ENCODE data around the gene EEFSEC.

EEFSEC gene

DNA sequence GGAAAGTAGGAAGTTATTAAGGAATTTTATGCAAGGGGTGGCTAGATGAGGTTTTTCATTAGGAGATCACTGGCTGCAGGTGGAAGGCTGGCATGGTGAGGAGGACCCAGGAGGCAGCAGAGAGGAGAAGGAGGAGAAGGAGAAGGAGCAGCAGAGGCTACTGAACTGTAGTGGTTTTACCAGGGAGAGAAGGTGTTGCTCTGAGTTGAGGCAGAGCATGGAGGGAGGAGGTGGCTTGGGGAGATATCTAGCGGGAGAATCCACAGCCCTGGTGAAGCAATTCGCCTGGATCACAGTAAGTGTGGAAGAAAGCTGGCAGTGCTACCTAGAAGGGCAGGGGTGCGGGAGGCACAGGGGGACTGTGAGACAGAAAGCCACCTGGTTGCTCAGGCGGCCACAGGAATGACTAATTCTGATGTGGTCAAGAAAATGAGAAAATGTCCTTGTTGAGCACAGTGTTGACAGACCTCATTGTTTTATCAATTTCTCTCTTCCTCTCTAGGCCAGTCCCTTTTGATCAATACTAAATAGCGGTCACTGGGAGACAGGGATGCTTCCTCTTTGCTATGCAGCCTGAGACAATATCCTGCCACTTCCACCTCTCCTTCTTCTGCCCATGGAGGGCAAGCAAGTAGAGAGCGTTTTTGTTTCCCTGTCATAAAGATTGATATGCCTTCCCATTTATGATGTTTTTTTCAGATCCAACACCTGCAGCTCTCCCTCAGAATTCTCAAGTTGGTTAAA lies 94.6 kb downstream of the EEFSEC start:
- Histone ChIP-seq H3K36me3 (ENCODE audit: control insufficient read depth, insufficient read depth, low read length) (peaks cover 4% of the 10 kb centered on the region; the same call in 1 of the 2 replicates), H3K9ac (ENCODE audit: low read depth, low read length) (no peak overlapping the region), H3K4me1 (ENCODE audit: control insufficient read depth, insufficient read depth, low read length) (no peaks in the 10 kb centered on the region)

DNA sequence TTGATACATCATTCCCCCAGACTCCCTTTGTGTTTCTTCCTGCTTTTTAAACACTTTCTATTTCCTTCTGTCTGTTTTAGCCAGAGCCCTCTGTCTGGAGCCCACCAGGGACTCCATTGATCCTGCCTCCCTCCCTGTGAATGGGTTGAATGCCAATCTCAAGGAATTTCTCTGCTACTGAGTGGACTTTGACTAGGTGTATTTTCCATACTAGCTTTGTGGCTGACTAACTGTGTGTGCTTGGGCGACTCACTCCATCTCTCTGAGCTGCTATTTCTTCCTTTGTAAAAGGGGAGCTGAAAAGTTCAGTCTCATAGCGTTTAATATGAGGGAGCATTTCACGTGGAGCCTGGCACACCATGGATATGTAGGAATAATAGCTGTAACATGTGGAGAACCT lies 98.8 kb downstream of the EEFSEC start:
- Histone ChIP-seq H3K9ac (ENCODE audit: low read depth, low read length) (no peak overlapping the region), H3K4me1 (ENCODE audit: control insufficient read depth, insufficient read depth, low read length) (no peaks in the 10 kb centered on the region), H3K9me3 (ENCODE audit: control insufficient read depth, insufficient read depth, low read length) (no peaks in the 10 kb centered on the region), H3K27me3 (ENCODE audit: control insufficient read depth, insufficient read depth, low read length) (no peaks in the 10 kb centered on the region), H3K4me3 (ENCODE audit: low read depth, low read length) (no peak overlapping the region), H3K36me3 (ENCODE audit: control insufficient read depth, insufficient read depth, low read length) (peaks cover under 1% of the 10 kb centered on the region; the same call in 1 of the 2 replicates), H3K27ac (ENCODE audit: low read depth, low read length) (no peak overlapping the region)

More for the DNA sequence above, 94.6 kb downstream of the EEFSEC start:
- Histone ChIP-seq H3K27ac (ENCODE audit: low read depth, low read length) (no peak overlapping the region), H3K9me3 (ENCODE audit: control insufficient read depth, insufficient read depth, low read length) (no peaks in the 10 kb centered on the region), H3K27me3 (ENCODE audit: control insufficient read depth, insufficient read depth, low read length) (no peaks in the 10 kb centered on the region), H3K4me3 (ENCODE audit: low read depth, low read length) (no peak overlapping the region)

DNA sequence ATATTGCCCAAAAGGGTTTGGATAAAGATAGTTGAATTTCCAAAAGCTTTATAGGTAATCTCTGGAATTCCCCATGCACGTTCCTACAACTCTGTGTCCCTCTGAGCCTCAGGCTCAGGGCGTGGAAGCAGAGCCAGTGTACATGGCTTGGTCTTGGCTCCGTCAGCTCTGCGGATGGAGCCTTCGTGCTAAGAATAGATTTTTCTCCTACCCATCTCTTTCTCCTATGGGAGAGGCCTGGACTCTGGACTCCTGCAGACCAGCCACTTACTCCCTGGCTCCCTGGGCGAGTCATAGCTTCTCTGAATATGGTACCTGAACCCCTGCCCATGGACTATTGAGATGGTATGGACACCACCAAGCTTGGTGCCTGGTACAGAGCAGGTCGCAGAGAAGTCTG lies 99.9 kb downstream of the EEFSEC start:
- no peak overlapping the region for H3K9ac ChIP-seq (ENCODE audit: low read depth, low read length)
- H3K27ac ChIP-seq (ENCODE audit: low read depth, low read length): no peak overlapping the region

DNA sequence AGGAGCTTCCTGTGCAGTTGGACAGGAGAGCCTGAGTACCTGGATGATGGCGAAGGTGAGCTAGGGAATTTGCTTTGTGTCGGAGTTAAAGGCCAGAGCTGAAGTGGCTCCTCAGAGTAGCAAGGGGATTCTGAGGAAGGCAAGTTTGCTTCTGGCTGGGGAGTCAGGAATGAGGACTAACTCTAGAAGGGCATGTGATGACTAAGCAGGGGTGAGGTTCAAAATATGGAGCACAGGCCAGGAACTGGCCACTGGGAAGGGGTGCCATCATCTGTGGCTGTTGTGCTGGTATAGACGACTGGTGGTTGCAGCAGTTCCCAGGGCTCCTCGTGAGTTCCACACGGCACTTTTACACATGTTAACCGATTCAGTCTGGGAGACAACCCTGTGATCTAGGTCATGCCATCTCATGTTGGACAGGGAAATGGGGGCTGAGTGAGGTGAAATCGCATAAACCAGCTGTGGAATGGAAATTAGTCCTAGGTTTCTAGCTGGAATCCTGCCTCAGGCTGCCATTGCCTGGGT lies 100.8 kb downstream of the EEFSEC start:
- H3K9me3 ChIP-seq (ENCODE audit: control insufficient read depth, insufficient read depth, low read length): no peaks in the 10 kb centered on the region
- H3K4me3 ChIP-seq (ENCODE audit: low read depth, low read length): no peak overlapping the region
- H3K27me3 ChIP-seq (ENCODE audit: control insufficient read depth, insufficient read depth, low read length): no peaks in the 10 kb centered on the region
- no peak overlapping the region for H3K27ac ChIP-seq (ENCODE audit: low read depth, low read length)
- H3K36me3 ChIP-seq (ENCODE audit: control insufficient read depth, insufficient read depth, low read length): no peaks in the 10 kb centered on the region
- no peak overlapping the region for H3K9ac ChIP-seq (ENCODE audit: low read depth, low read length)
- H3K4me1 ChIP-seq (ENCODE audit: control insufficient read depth, insufficient read depth, low read length): no peaks in the 10 kb centered on the region

More for the DNA sequence above, 99.9 kb downstream of the EEFSEC start:
- Histone ChIP-seq H3K9me3 (ENCODE audit: control insufficient read depth, insufficient read depth, low read length) (no peaks in the 10 kb centered on the region), H3K4me3 (ENCODE audit: low read depth, low read length) (no peak overlapping the region), H3K4me1 (ENCODE audit: control insufficient read depth, insufficient read depth, low read length) (no peaks in the 10 kb centered on the region), H3K36me3 (ENCODE audit: control insufficient read depth, insufficient read depth, low read length) (no peaks in the 10 kb centered on the region; the same call in 1 of the 2 replicates), H3K27me3 (ENCODE audit: control insufficient read depth, insufficient read depth, low read length) (no peaks in the 10 kb centered on the region)

DNA sequence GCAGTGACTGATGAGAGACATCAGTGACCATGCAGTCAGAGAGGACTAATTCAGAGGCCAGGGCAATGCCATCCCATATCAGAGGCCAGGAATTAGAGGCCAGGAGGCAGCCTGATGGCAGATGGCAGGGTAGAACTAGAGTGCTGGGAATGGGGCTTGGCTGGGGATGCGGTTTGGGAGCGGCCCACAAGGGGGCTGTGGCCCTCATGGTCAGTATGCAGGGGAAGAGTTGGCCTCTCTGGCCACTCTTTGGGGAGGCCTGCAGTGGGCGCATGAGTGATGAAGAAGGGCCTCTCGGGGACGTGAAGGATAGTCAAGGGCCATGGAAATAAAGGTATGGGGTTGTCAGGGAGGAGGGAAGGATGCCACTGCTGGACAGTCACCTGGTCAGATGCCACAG lies 101.7 kb downstream of the EEFSEC start:
- Histone ChIP-seq H3K36me3 (ENCODE audit: control insufficient read depth, insufficient read depth, low read length) (no peaks in the 10 kb centered on the region), H3K4me3 (ENCODE audit: low read depth, low read length) (no peak overlapping the region), H3K9me3 (ENCODE audit: control insufficient read depth, insufficient read depth, low read length) (peaks cover 4% of the 10 kb centered on the region; the same call in 1 of the 2 replicates), H3K9ac (ENCODE audit: low read depth, low read length) (no peak overlapping the region), H3K27ac (ENCODE audit: low read depth, low read length) (no peak overlapping the region), H3K27me3 (ENCODE audit: control insufficient read depth, insufficient read depth, low read length) (no peaks in the 10 kb centered on the region), H3K4me1 (ENCODE audit: control insufficient read depth, insufficient read depth, low read length) (no peaks in the 10 kb centered on the region)

DNA sequence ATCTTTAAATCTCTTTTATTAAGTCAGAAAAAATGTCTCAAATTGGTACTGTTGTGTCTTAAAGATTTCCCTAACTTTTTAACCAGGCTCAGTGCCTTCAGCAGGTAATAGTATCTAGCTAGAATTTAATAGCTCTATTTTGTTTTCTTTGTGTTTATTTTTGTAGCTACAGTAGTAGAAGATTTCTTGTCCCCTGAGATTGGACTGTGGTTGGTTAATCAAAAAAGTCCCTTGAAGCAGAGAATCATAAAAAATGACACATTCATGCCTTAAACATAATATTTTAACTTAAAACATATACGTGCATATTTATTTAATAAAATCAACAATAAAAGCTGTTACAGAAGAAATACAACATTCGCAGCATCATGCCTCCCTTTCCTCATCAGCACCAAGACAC lies 102.8 kb downstream of the EEFSEC start:
- Histone ChIP-seq H3K4me3 (ENCODE audit: low read depth, low read length) (no peak overlapping the region), H3K9ac (ENCODE audit: low read depth, low read length) (no peak overlapping the region), H3K27ac (ENCODE audit: low read depth, low read length) (no peak overlapping the region), H3K9me3 (ENCODE audit: control insufficient read depth, insufficient read depth, low read length) (peaks cover 10% of the 10 kb centered on the region; the same call in 1 of the 2 replicates), H3K36me3 (ENCODE audit: control insufficient read depth, insufficient read depth, low read length) (no peaks in the 10 kb centered on the region), H3K4me1 (ENCODE audit: control insufficient read depth, insufficient read depth, low read length) (no peaks in the 10 kb centered on the region), H3K27me3 (ENCODE audit: control insufficient read depth, insufficient read depth, low read length) (no peaks in the 10 kb centered on the region)

DNA sequence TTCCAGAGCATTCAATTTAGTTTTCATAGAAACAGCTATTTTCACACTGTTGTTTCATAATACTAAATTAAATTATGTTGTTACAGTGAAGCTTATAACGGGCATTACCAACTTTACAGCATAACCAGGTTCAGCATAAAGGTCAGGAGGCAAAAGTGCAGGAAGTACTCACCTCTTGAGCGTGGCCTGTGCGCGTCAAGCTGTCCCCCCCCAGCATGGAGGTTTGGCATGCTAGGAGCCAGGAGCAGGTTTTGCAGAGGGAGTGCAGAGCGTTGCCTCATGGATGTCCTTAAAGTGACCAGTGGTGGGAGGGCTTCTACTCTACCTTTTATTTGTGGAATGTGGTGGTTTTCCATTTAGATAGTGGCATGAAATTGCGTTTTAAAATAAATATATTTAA lies 104.4 kb downstream of the EEFSEC start:
- Histone ChIP-seq H3K27me3 (ENCODE audit: control insufficient read depth, insufficient read depth, low read length) (no peaks in the 10 kb centered on the region), H3K4me3 (ENCODE audit: low read depth, low read length) (no peak overlapping the region), H3K36me3 (ENCODE audit: control insufficient read depth, insufficient read depth, low read length) (no peaks in the 10 kb centered on the region), H3K4me1 (ENCODE audit: control insufficient read depth, insufficient read depth, low read length) (no peaks in the 10 kb centered on the region), H3K9me3 (ENCODE audit: control insufficient read depth, insufficient read depth, low read length) (peaks cover 10% of the 10 kb centered on the region; the same call in 1 of the 2 replicates), H3K27ac (ENCODE audit: low read depth, low read length) (no peak overlapping the region), H3K9ac (ENCODE audit: low read depth, low read length) (no peak overlapping the region)

DNA sequence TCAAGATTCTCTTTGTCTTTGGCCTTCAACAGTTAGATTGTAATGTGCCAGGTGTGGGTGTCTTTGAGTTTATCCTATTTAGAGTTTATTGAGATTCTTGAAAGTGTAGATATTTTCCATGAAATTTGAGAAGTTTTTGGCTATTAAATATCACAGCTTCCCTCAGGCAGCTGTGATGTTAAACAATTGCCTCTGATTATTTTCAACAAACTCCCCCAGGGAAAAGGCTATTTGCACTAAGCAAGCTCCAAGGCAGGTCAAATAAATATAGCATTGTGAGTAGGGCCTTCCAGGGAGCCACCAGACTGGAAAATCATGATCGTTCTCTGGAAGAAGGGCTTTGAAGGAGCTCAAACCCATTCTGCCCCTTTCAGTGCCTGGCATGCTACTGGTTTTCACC lies 107.0 kb downstream of the EEFSEC start:
- H3K27ac ChIP-seq (ENCODE audit: low read depth, low read length): no peak overlapping the region

DNA sequence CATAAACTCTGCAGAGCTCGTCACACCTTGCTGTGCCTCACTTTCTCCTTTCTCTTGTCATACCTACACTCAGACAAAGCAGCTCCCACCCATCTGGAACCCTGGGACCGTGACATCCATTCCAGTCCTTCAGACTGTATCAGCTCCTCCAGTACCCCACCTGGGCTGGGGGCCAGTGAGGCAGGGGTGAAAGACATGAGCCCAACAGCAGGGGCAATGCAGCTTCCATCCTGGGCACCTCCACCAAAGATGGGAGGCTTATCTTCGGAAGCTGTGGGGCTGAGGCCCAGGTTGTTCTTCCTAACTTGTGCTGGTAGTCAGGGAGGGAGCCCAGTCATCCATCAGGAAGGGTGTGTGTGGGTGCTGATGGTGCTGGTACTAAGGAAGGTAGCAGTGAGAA lies 109.2 kb downstream of the EEFSEC start:
- H3K27ac ChIP-seq (ENCODE audit: low read depth, low read length): no peak overlapping the region
- H3K36me3 ChIP-seq (ENCODE audit: control insufficient read depth, insufficient read depth, low read length): no peaks in the 10 kb centered on the region; the same call in 1 of the 2 replicates
- H3K4me1 ChIP-seq (ENCODE audit: control insufficient read depth, insufficient read depth, low read length): no peaks in the 10 kb centered on the region
- H3K27me3 ChIP-seq (ENCODE audit: control insufficient read depth, insufficient read depth, low read length): no peaks in the 10 kb centered on the region
- H3K9ac ChIP-seq (ENCODE audit: low read depth, low read length): no peak overlapping the region
- peaks cover 10% of the 10 kb centered on the region; the same call in 1 of the 2 replicates for H3K9me3 ChIP-seq (ENCODE audit: control insufficient read depth, insufficient read depth, low read length)
- H3K4me3 ChIP-seq (ENCODE audit: low read depth, low read length): no peak overlapping the region

More for the DNA sequence above, 107.0 kb downstream of the EEFSEC start:
- H3K4me3 ChIP-seq (ENCODE audit: low read depth, low read length): no peak overlapping the region
- H3K4me1 ChIP-seq (ENCODE audit: control insufficient read depth, insufficient read depth, low read length): no peaks in the 10 kb centered on the region
- no peaks in the 10 kb centered on the region for H3K27me3 ChIP-seq (ENCODE audit: control insufficient read depth, insufficient read depth, low read length)
- no peak overlapping the region for H3K9ac ChIP-seq (ENCODE audit: low read depth, low read length)
- peaks cover 10% of the 10 kb centered on the region; the same call in 1 of the 2 replicates for H3K9me3 ChIP-seq (ENCODE audit: control insufficient read depth, insufficient read depth, low read length)
- no peaks in the 10 kb centered on the region; the same call in 1 of the 2 replicates for H3K36me3 ChIP-seq (ENCODE audit: control insufficient read depth, insufficient read depth, low read length)

DNA sequence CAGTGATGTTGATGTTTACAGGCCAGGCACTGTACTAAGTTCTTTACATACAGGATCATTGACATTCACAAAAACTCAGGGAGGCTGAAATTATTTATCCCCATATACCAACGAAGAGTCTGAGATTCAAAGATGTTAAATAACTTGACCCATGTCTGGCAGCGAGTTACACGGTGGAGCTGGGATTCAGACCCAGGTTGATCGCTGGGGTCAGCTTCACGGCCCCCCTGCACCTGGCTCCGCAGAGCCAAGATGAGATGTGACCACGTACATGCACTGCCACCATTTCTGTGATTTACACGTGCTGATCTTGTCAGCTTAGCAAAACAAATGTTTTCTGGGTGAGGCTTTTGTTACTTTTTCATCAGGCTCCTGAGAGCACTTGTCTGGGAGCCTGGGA lies 109.8 kb downstream of the EEFSEC start:
- Histone ChIP-seq H3K9me3 (ENCODE audit: control insufficient read depth, insufficient read depth, low read length) (peaks cover 10% of the 10 kb centered on the region; the same call in 1 of the 2 replicates), H3K27ac (ENCODE audit: low read depth, low read length) (no peak overlapping the region), H3K9ac (ENCODE audit: low read depth, low read length) (no peak overlapping the region), H3K36me3 (ENCODE audit: control insufficient read depth, insufficient read depth, low read length) (no peaks in the 10 kb centered on the region; the same call in 1 of the 2 replicates), H3K4me3 (ENCODE audit: low read depth, low read length) (no peak overlapping the region), H3K27me3 (ENCODE audit: control insufficient read depth, insufficient read depth, low read length) (no peaks in the 10 kb centered on the region), H3K4me1 (ENCODE audit: control insufficient read depth, insufficient read depth, low read length) (no peaks in the 10 kb centered on the region)

DNA sequence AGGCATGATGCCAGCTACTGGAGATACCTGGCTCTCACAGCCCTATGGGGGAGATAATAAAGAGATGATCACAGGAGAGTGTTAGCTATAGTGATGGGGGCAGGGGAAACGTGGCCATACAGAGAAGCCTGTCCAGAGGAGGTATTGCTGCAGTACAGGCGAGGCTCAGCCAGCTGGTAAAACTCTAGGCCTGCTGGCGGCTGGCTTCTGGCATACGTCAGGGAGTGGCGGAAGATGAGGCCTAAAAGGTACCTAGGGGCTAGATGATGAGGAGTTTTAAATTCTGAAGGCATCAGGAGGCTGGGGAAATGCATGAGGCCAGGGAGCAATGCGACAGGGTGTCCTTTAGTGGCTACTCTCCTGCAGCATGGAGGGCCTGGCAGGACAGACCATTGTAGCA lies 110.7 kb downstream of the EEFSEC start:
- Histone ChIP-seq H3K4me1 (ENCODE audit: control insufficient read depth, insufficient read depth, low read length) (no peaks in the 10 kb centered on the region), H3K27ac (ENCODE audit: low read depth, low read length) (no peak overlapping the region), H3K9me3 (ENCODE audit: control insufficient read depth, insufficient read depth, low read length) (peaks cover 10% of the 10 kb centered on the region; the same call in 1 of the 2 replicates), H3K9ac (ENCODE audit: low read depth, low read length) (no peak overlapping the region), H3K4me3 (ENCODE audit: low read depth, low read length) (no peak overlapping the region), H3K27me3 (ENCODE audit: control insufficient read depth, insufficient read depth, low read length) (no peaks in the 10 kb centered on the region), H3K36me3 (ENCODE audit: control insufficient read depth, insufficient read depth, low read length) (no peaks in the 10 kb centered on the region; the same call in 1 of the 2 replicates)

Data from HUES48 (cell line).